Neural cell (in vitro differentiated cells): ENCODE results near the gene NLRP3. TPM values are rescaled to one million over a fixed set of nuclear protein-coding genes. Genes with fewer than 3 reads are reported as not detected.
"Not testable (repeated sequence)": the region's sequence is repeated elsewhere in the genome, so short reads cannot be mapped to it uniquely, and the experiment has no call there.

Experiments used
- H2AFZ ChIP-seq: fragments of 200-600, 300-800 bp; sonication (generic), shearing (Covaris generic); 2 replicates; pipeline ENCODE4 v1.6.0; 2014; ENCODE audit warnings: low read depth, mild to moderate bottlenecking, antibody characterized with exemption, low read length, moderate library complexity
- H3F3A ChIP-seq: fragments of 200-600 bp; shearing (Covaris generic); 2 replicates; pipeline ENCODE4 v1.6.1; 2016; ENCODE audit warnings: mild to moderate bottlenecking, moderate library complexity, mixed read lengths, antibody characterized with exemption, low read length; ENCODE audit not compliant: insufficient read depth, poor library complexity, severe bottlenecking
- H3K27ac ChIP-seq: fragments of 200-600, 300-800 bp; sonication (generic), shearing (Covaris generic); 2 replicates; pipeline ENCODE4 v1.5.1; 2014; ENCODE audit warnings: mild to moderate bottlenecking, low read length, moderate library complexity
- H3K27me3 ChIP-seq: fragments of 300-800, 200-600 bp; sonication (generic), shearing (Covaris generic); 2 replicates; pipeline ENCODE4 v1.6.0; 2014; ENCODE audit warnings: mild to moderate bottlenecking, low read depth, low read length, moderate library complexity; ENCODE audit not compliant: insufficient read depth
- H3K36me3 ChIP-seq: fragments of 300-800, 200-600 bp; sonication (generic), shearing (Covaris generic); 2 replicates; pipeline ENCODE4 v1.5.1; 2014; ENCODE audit warnings: mild to moderate bottlenecking, antibody characterized with exemption, low read length, moderate library complexity; ENCODE audit not compliant: insufficient read depth
- H3K4me2 ChIP-seq: fragments of 300-800, 200-600 bp; sonication (generic), shearing (Covaris generic); 2 replicates; pipeline ENCODE4 v1.6.0; 2014; ENCODE audit warnings: mild to moderate bottlenecking, low read length
- H3K4me3 ChIP-seq: fragments of 300-800, 200-600 bp; sonication (generic), shearing (Covaris generic); 2 replicates; pipeline ENCODE4 v1.5.1; 2014; ENCODE audit warnings: mild to moderate bottlenecking, low read length, moderate library complexity
- H3K79me2 ChIP-seq: fragments of 200-600 bp; shearing (Covaris generic); replicated peaks from 2 replicates; pipeline ENCODE4 v1.6.0; 2014; ENCODE audit warnings: mild to moderate bottlenecking, low read length, moderate library complexity; ENCODE audit not compliant: insufficient read depth
- H3K9ac ChIP-seq: fragments of 300-800, 200-600 bp; sonication (generic), shearing (Covaris generic); 2 replicates; pipeline ENCODE4 v1.6.1; 2016; ENCODE audit warnings: mild to moderate bottlenecking, low read length, mixed read lengths
- H3K9me2 ChIP-seq: fragments of 200-600 bp; shearing (Covaris generic); 2 replicates; pipeline ENCODE4 v1.6.1; 2016; ENCODE audit warnings: mild to moderate bottlenecking, low read length, mixed read lengths; ENCODE audit not compliant: insufficient read depth
- H3K9me3 ChIP-seq: fragments of 200-600, 300-800 bp; sonication (generic), shearing (Covaris generic); 2 replicates; pipeline ENCODE4 v1.6.1; 2016; ENCODE audit warnings: mild to moderate bottlenecking, mixed run types, low read length, moderate library complexity, mixed read lengths
- H4K20me1 ChIP-seq: fragments of 200-600 bp; shearing (Covaris generic); 2 replicates; pipeline ENCODE4 v1.6.1; 2016; ENCODE audit warnings: mild to moderate bottlenecking, mixed run types; ENCODE audit not compliant: insufficient read depth
- EP300 ChIP-seq: fragments of 450-650 bp; conservative IDR thresholded peaks from 2 replicates; pipeline ENCODE4 v1.6.1; 2014; ENCODE audit warnings: antibody characterized with exemption, mild to moderate bottlenecking, moderate library complexity; ENCODE audit not compliant: poor library complexity, severe bottlenecking
- EZH2 ChIP-seq: fragments of 200-600, 300-800 bp; shearing (Covaris generic), sonication (generic); IDR thresholded peaks from 2 replicates; pipeline ENCODE4 v1.6.1; 2014; ENCODE audit warnings: antibody characterized with exemption, low read length, borderline replicate concordance, mild to moderate bottlenecking; ENCODE audit not compliant: insufficient read depth, poor library complexity, severe bottlenecking
- MXI1 ChIP-seq: fragments of 450-650 bp; conservative IDR thresholded peaks from 2 replicates; pipeline ENCODE4 v1.6.1; 2014; ENCODE audit warnings: antibody characterized with exemption, mild to moderate bottlenecking; ENCODE audit not compliant: poor library complexity, severe bottlenecking
- POLR2AphosphoS5 ChIP-seq: IDR thresholded peaks from 2 replicates; pipeline ENCODE4 v1.6.1; 2012
- RAD21 ChIP-seq: fragments of 450-650 bp; conservative IDR thresholded peaks from 2 replicates; pipeline ENCODE4 v1.6.1; 2014; ENCODE audit warnings: antibody characterized with exemption, mild to moderate bottlenecking, moderate library complexity
- SMC3 ChIP-seq: fragments of 450-650 bp; conservative IDR thresholded peaks from 2 replicates; pipeline ENCODE4 v1.6.1; 2014; ENCODE audit warnings: antibody characterized with exemption, mild to moderate bottlenecking, moderate library complexity; ENCODE audit not compliant: poor library complexity
- TAF1 ChIP-seq: IDR thresholded peaks from 2 replicates; pipeline ENCODE4 v1.6.1; 2012; ENCODE audit warnings: low read depth
- polyA plus RNA-seq: library from polyadenylated mRNA; depleted of rRNA; stranded (reverse); fragments of >200 nt; gene quantifications from 2 replicates; pipeline ENCODE4 v1.2.3, GENCODE V29; 2014
- TF ChIP-seq, protein P1 (sequence below): fragments of 450-650 bp; IDR thresholded peaks from 2 replicates; pipeline ENCODE4 v1.5.1; 2014; ENCODE audit warnings: antibody characterized with exemption, mild to moderate bottlenecking, moderate library complexity; ENCODE audit not compliant: poor library complexity, severe bottlenecking
- TF ChIP-seq, protein P2 (sequence below): IDR thresholded peaks from 2 replicates; pipeline ENCODE4 v1.6.1; 2012; ENCODE audit warnings: borderline replicate concordance

NLRP3 gene
- polyA plus RNA-seq, 1 donor from 2014 or later: 0.36 TPM

DNA sequence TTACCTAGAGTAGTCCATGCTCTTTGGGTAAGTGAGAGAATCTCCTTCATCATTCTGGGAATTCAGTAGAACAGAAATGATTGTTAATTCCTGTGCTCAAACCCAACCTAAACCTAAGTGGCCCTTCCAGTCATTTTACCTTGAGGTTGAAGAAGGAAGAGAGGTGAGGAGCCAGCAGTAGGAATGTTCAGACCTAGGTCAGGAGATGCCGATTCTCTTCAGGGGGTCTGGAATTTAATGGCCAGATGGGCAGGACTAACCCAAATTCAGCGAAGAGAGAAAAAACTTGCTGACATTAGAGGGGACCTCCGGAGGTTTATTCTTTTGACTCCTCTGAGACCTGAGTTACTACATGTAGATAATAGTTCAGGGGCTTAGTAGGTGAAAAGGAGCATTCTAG lies 58.4 kb downstream of the NLRP3 start:
- Histone ChIP-seq H3K27ac (no peak overlapping the region), H3K9me2 (no peaks in the 10 kb centered on the region), H3K36me3 (no peaks in the 10 kb centered on the region), H3K4me3 (no peak overlapping the region), H3K27me3 (no peaks in the 10 kb centered on the region), H3K4me2 (no peak overlapping the region), H3K79me2 (no peaks in the 10 kb centered on the region), H3K9me3 (no peaks in the 10 kb centered on the region), H3F3A (no peaks in the 10 kb centered on the region), H4K20me1 (no peaks in the 10 kb centered on the region), H2AFZ (no peak overlapping the region), H3K9ac (no peak overlapping the region)
- TF ChIP-seq EP300 (no peak), MXI1 (no peak), RAD21 (no peak), TAF1 (no peak), EZH2 (no peak), POLR2AphosphoS5 (no peak), SMC3 (no peak)
- TF ChIP-seq, protein P1, sequence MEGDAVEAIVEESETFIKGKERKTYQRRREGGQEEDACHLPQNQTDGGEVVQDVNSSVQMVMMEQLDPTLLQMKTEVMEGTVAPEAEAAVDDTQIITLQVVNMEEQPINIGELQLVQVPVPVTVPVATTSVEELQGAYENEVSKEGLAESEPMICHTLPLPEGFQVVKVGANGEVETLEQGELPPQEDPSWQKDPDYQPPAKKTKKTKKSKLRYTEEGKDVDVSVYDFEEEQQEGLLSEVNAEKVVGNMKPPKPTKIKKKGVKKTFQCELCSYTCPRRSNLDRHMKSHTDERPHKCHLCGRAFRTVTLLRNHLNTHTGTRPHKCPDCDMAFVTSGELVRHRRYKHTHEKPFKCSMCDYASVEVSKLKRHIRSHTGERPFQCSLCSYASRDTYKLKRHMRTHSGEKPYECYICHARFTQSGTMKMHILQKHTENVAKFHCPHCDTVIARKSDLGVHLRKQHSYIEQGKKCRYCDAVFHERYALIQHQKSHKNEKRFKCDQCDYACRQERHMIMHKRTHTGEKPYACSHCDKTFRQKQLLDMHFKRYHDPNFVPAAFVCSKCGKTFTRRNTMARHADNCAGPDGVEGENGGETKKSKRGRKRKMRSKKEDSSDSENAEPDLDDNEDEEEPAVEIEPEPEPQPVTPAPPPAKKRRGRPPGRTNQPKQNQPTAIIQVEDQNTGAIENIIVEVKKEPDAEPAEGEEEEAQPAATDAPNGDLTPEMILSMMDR: no peak
- TF ChIP-seq, protein P2, sequence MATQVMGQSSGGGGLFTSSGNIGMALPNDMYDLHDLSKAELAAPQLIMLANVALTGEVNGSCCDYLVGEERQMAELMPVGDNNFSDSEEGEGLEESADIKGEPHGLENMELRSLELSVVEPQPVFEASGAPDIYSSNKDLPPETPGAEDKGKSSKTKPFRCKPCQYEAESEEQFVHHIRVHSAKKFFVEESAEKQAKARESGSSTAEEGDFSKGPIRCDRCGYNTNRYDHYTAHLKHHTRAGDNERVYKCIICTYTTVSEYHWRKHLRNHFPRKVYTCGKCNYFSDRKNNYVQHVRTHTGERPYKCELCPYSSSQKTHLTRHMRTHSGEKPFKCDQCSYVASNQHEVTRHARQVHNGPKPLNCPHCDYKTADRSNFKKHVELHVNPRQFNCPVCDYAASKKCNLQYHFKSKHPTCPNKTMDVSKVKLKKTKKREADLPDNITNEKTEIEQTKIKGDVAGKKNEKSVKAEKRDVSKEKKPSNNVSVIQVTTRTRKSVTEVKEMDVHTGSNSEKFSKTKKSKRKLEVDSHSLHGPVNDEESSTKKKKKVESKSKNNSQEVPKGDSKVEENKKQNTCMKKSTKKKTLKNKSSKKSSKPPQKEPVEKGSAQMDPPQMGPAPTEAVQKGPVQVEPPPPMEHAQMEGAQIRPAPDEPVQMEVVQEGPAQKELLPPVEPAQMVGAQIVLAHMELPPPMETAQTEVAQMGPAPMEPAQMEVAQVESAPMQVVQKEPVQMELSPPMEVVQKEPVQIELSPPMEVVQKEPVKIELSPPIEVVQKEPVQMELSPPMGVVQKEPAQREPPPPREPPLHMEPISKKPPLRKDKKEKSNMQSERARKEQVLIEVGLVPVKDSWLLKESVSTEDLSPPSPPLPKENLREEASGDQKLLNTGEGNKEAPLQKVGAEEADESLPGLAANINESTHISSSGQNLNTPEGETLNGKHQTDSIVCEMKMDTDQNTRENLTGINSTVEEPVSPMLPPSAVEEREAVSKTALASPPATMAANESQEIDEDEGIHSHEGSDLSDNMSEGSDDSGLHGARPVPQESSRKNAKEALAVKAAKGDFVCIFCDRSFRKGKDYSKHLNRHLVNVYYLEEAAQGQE: no peak

DNA sequence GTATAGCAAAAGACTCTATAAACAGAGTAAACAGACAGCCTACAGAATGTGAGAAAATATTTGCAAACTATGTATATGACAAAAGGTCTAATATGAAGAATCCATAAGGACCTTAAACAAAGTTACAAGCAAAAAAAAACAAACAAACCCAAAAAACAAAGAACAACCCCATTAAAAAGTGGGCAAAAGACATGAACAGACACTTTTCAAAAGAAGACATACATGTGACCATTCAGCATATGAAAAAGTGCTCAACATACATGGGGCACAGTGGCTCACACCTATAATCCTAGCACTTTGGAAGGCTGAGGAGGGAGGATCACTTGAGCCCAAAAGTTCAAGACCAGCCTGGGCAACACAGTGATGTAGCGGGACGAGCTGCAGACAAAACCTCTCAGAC lies 59.8 kb downstream of the NLRP3 start:
- no peaks in the 10 kb centered on the region for H3K36me3 ChIP-seq
- H3F3A ChIP-seq: no peaks in the 10 kb centered on the region
- H3K4me3 ChIP-seq: no peak overlapping the region
- TF ChIP-seq POLR2AphosphoS5 (no peak), SMC3 (no peak), RAD21 (no peak), EZH2 (no peak), TAF1 (no peak), MXI1 (no peak), EP300 (no peak)
- TF ChIP-seq, protein P2: no peak
- TF ChIP-seq, protein P1: no peak
- no peaks in the 10 kb centered on the region for H4K20me1 ChIP-seq
- H3K9me2 ChIP-seq: no peaks in the 10 kb centered on the region
- no peaks in the 10 kb centered on the region for H3K9me3 ChIP-seq
- H3K4me2 ChIP-seq: no peak overlapping the region
- no peak overlapping the region for H3K27ac ChIP-seq
- no peak overlapping the region for H2AFZ ChIP-seq
- H3K27me3 ChIP-seq: no peaks in the 10 kb centered on the region
- H3K9ac ChIP-seq: no peak overlapping the region
- no peaks in the 10 kb centered on the region for H3K79me2 ChIP-seq

DNA sequence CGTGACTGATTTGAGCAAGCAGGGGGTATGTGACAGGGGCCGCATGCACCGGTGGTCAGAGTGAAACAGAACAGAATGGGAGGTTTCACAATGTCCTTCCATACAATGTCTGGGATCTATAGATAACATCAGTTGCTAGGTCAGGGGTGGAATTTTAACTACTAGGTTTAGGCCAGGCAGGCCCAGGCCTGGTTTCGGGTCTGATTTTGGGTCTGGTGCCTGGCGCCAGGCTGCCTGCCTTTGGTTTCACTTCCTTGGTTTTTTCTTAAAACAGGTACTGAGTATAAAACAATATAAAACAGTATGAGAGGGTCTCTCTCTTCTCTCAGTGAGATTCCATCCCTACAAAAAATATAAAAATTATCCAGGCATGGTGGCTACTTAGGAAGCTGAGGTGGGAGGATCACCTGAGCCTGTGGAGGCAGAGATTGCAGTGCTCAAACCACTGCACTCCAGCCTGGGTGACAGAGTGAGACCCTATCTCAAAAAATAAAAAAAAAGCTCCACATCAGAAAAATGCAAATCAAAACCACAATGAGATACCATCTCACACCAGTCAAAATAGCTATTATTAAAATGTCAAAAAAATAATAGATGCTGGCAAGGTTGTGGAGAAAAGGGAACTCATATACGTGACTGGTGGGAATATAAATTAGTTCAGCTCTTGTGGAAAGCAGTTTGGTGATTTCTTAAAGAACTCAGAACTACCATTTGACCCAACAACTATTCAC lies 60.5 kb downstream of the NLRP3 start:
- H3K79me2 ChIP-seq, H3K27me3 ChIP-seq, H3K27ac ChIP-seq, H3K4me3 ChIP-seq, H2AFZ ChIP-seq, H4K20me1 ChIP-seq, H3K4me2 ChIP-seq, H3K36me3 ChIP-seq, H3K9ac ChIP-seq, H3F3A ChIP-seq, H3K9me3 ChIP-seq, H3K9me2 ChIP-seq: not testable (repeated sequence)
